Caco-2 (cell line): ENCODE results near the gene GALNT1. TPM values are rescaled to one million over a fixed set of nuclear protein-coding genes. Genes with fewer than 3 reads are reported as not detected.

ENCODE experiments used
- BruUV-seq: library from RNA; stranded (reverse); fragments of 400-500 nt; replicated peaks from 2 replicates; lab custom pipeline; 2021; lab: Mats Ljungman, UMichigan
- CTCF ChIA-PET: fragments of 300-600 bp; sonication (Branson Sonifier 250); formaldehyde crosslinking; loops from one replicate; lab custom pipeline; 2022; ENCODE audit warnings: antibody characterized with exemption; lab: Charles Lee
- POLR2A ChIA-PET: fragments of 300-600 bp; sonication (Branson Sonifier 250); formaldehyde crosslinking; loops from one replicate; lab custom pipeline; 2022; ENCODE audit warnings: antibody characterized with exemption; lab: Charles Lee
- DNase-seq, 2 experiments: peaks; one replicate each; pipeline versions ENCODE4 v3.0.0 to v3.0.0-alpha.2; 2020 to 2022
- H3K27me3 ChIP-seq: replicated peaks from 2 replicates; pipeline ENCODE4 v1.6.0; 2011; ENCODE audit warnings: low read length; ENCODE audit not compliant: control insufficient read depth, insufficient read depth
- H3K36me3 ChIP-seq: 2 replicates; pipeline ENCODE4 v1.5.1; 2011; ENCODE audit warnings: low read length; ENCODE audit not compliant: control insufficient read depth, insufficient read depth
- H3K4me1 ChIP-seq: fragments of 250-450 bp; sonication (Bioruptor Pico); 2 replicates; pipeline ENCODE4 v1.5.1; 2020; ENCODE audit warnings: mild to moderate bottlenecking
- H3K4me3 ChIP-seq: 2 replicates; pipeline ENCODE4 v1.5.1; 2011; ENCODE audit warnings: low read depth, mild to moderate bottlenecking, control low read depth, low read length
- H3K9me3 ChIP-seq: fragments of 250-450 bp; sonication (Bioruptor Pico); 2 replicates; pipeline ENCODE4 v1.5.1; 2020; ENCODE audit warnings: mild to moderate bottlenecking, moderate library complexity
- H3K27ac Mint-ChIP-seq: one replicate; pipeline ENCODE4 v1.8.0; 2022; ENCODE audit warnings: mixed read lengths; ENCODE audit not compliant: unreplicated experiment
- H3K27me3 Mint-ChIP-seq: one replicate; pipeline ENCODE4 v1.8.0; 2022; ENCODE audit warnings: mixed read lengths; ENCODE audit not compliant: insufficient read depth, unreplicated experiment
- H3K36me3 Mint-ChIP-seq: one replicate; pipeline ENCODE4 v1.8.0; 2022; ENCODE audit warnings: mild to moderate bottlenecking, mixed read lengths; ENCODE audit not compliant: insufficient read depth, unreplicated experiment
- H3K4me1 Mint-ChIP-seq: one replicate; pipeline ENCODE4 v1.8.0; 2022; ENCODE audit warnings: low read depth, mixed read lengths; ENCODE audit not compliant: unreplicated experiment
- H3K4me3 Mint-ChIP-seq: one replicate; pipeline ENCODE4 v1.8.0; 2022; ENCODE audit warnings: mild to moderate bottlenecking, moderate library complexity, mixed read lengths; ENCODE audit not compliant: unreplicated experiment
- H3K9me3 Mint-ChIP-seq: one replicate; pipeline ENCODE4 v1.8.0; 2022; ENCODE audit warnings: mixed read lengths; ENCODE audit not compliant: unreplicated experiment
- intact Hi-C: fragments of 100-400 bp; cut with micrococcal nuclease; formaldehyde crosslinking; loops from one replicate; pipeline ENCODE4 v1.10.0; 2022; ENCODE audit not compliant: unreplicated experiment
- total RNA-seq: library from RNA; stranded (reverse); gene quantifications from 2 replicates; pipeline ENCODE4 v1.2.3, GENCODE V29; 2022
- TF ChIP-seq, protein P1 (sequence below), 2 experiments: fragments of 200-600 bp in 1 of 2; IDR thresholded peaks; 1 replicate in 1 of 2; 2 replicates in 1 of 2; pipeline versions ENCODE4 v1.5.1 to v1.8.0; 2011 to 2022; ENCODE audit warnings: antibody characterized with exemption in 1 of 2, control low read depth in 1 of 2, inconsistent platforms in 1 of 2, low read depth in 1 of 2, low read length in 1 of 2, mild to moderate bottlenecking in 1 of 2, moderate library complexity in 1 of 2; ENCODE audit not compliant: insufficient read depth in 1 of 2, severe bottlenecking in 1 of 2, unreplicated experiment in 1 of 2

GALNT1 gene
- total RNA-seq, 1 experiment from 2014 or later = 53.6 TPM

DNA sequence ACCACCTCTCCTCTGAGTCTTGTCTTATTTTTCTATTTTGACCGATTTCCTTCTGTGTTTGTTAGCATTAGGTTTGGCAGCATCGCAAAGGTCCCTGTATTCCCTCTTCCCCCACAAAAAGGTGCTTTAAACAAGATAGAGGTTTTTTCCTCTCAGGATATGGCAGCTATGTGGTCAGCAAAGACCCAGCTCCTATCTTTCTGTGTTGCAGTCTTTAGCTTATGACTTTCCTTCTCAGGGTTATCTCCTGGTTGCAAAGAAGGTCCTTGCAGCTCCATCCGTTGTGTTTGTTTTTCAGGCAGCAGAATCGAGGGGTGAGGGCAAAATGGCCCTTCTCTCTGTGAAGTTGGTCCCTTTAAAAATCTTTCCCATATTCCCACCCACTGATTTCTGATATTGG lies 38.4 kb downstream of the GALNT1 start:
- no peak overlapping the region for H3K4me3 ChIP-seq
- no peak overlapping the region for H3K27ac Mint-ChIP-seq

DNA sequence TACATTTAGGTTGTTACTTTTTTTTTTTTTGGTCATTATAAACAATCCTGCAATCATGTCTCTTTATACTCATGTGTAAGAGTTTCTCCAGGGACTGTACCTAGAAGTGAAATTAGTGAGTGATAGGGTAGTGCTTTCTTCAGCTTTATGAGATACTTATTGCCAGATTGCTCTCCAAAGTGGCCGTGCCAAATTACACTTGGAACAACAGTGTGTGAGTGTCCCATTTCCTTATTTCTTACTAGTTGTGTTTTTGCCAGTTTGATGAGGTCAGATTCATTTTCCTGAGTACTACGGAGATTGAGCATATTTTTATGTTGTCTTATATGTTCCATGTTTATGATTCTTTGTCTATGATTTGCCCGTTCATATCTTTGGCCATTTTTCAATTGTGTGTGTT lies 39.2 kb downstream of the GALNT1 start:
- Mint-ChIP-seq H3K4me3 (no peak overlapping the region), H3K4me1 (no peaks in the 10 kb centered on the region), H3K9me3 (peaks cover 9% of the 10 kb centered on the region), H3K36me3 (no peaks in the 10 kb centered on the region), H3K27me3 (no peaks in the 10 kb centered on the region), H3K27ac (no peak overlapping the region)
- no peaks in the 10 kb centered on the region for H3K27me3 ChIP-seq
- H3K9me3 ChIP-seq = no peaks in the 10 kb centered on the region
- no TSS peak for BruUV-seq
- ChIA-PET POLR2A (no interaction called here), CTCF (no interaction called here)
- no peaks in the 10 kb centered on the region for H3K36me3 ChIP-seq
- intact Hi-C loops = no loop called here
- DNase-seq = no peak
- no peak overlapping the region for H3K4me3 ChIP-seq
- TF ChIP-seq, protein P1, sequence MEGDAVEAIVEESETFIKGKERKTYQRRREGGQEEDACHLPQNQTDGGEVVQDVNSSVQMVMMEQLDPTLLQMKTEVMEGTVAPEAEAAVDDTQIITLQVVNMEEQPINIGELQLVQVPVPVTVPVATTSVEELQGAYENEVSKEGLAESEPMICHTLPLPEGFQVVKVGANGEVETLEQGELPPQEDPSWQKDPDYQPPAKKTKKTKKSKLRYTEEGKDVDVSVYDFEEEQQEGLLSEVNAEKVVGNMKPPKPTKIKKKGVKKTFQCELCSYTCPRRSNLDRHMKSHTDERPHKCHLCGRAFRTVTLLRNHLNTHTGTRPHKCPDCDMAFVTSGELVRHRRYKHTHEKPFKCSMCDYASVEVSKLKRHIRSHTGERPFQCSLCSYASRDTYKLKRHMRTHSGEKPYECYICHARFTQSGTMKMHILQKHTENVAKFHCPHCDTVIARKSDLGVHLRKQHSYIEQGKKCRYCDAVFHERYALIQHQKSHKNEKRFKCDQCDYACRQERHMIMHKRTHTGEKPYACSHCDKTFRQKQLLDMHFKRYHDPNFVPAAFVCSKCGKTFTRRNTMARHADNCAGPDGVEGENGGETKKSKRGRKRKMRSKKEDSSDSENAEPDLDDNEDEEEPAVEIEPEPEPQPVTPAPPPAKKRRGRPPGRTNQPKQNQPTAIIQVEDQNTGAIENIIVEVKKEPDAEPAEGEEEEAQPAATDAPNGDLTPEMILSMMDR (IDR thresholded peaks at IDR 0.05; ENCODE audit: insufficient read depth in 1 of 2, low read depth in 1 of 2, low read length in 1 of 2, severe bottlenecking in 1 of 2, unreplicated experiment in 1 of 2) = no peak
- no peaks in the 10 kb centered on the region for H3K4me1 ChIP-seq

More for the DNA sequence above, 38.4 kb downstream of the GALNT1 start:
- H3K36me3 Mint-ChIP-seq = no peaks in the 10 kb centered on the region
- intact Hi-C loops = no loop called here
- BruUV-seq = no TSS peak
- peaks cover under 1% of the 10 kb centered on the region for H3K9me3 Mint-ChIP-seq
- H3K27me3 Mint-ChIP-seq = no peaks in the 10 kb centered on the region
- POLR2A ChIA-PET = no interaction called here
- no peaks in the 10 kb centered on the region for H3K4me1 Mint-ChIP-seq
- no peaks in the 10 kb centered on the region for H3K27me3 ChIP-seq
- CTCF ChIA-PET = no interaction called here
- TF ChIP-seq, protein P1 (IDR thresholded peaks at IDR 0.05; ENCODE audit: insufficient read depth in 1 of 2, low read depth in 1 of 2, low read length in 1 of 2, severe bottlenecking in 1 of 2, unreplicated experiment in 1 of 2) = no peak
- H3K4me3 Mint-ChIP-seq = no peak overlapping the region
- H3K9me3 ChIP-seq = no peaks in the 10 kb centered on the region
- DNase-seq = no peak
- H3K4me1 ChIP-seq = no peaks in the 10 kb centered on the region
- no peaks in the 10 kb centered on the region for H3K36me3 ChIP-seq

DNA sequence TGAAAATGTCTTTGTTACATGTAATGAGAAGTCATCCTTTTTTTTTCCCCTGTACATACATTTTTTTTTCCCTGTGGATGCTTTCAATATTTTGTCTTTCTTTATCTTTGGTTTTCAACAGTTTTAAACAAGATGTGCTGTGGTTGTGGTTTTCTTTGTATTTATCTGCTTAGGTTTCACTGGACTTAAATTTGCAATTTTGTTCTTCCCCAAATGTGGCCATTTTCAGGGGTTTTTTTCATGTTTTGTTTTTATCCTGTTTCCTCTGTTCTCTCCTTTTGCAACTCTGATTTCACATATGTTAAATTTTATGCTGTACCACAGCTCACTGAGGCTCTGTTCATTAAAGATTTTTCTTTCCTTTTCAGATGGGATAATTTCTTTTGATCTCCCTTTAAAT lies 41.7 kb downstream of the GALNT1 start:
- H3K27me3 Mint-ChIP-seq = no peaks in the 10 kb centered on the region
- peaks cover 7% of the 10 kb centered on the region for H3K36me3 Mint-ChIP-seq
- no peaks in the 10 kb centered on the region for H3K4me1 ChIP-seq
- intact Hi-C loops = no loop called here
- no peaks in the 10 kb centered on the region for H3K9me3 ChIP-seq
- no peak overlapping the region for H3K27ac Mint-ChIP-seq
- BruUV-seq = no TSS peak
- ChIA-PET CTCF (no interaction called here), POLR2A (no interaction called here)
- H3K36me3 ChIP-seq = no peaks in the 10 kb centered on the region
- H3K4me3 Mint-ChIP-seq = no peak overlapping the region
- no peak for DNase-seq
- peaks cover 14% of the 10 kb centered on the region for H3K9me3 Mint-ChIP-seq
- TF ChIP-seq, protein P1 (IDR thresholded peaks at IDR 0.05; ENCODE audit: insufficient read depth in 1 of 2, low read depth in 1 of 2, low read length in 1 of 2, severe bottlenecking in 1 of 2, unreplicated experiment in 1 of 2) = no peak
- no peaks in the 10 kb centered on the region for H3K4me1 Mint-ChIP-seq
- no peak overlapping the region for H3K4me3 ChIP-seq
- H3K27me3 ChIP-seq = no peaks in the 10 kb centered on the region
